Endothelial cell of umbilical vein (primary cell): ENCODE measurements around the gene AFDN. TPM values are rescaled to one million over a fixed set of nuclear protein-coding genes. Genes with fewer than 3 reads are reported as not detected.

Source experiments
- BruUV-seq: library from RNA; stranded (reverse); fragments of 400-500 nt; replicated peaks from 2 replicates; lab custom pipeline; 2021; lab: Mats Ljungman, UMichigan
- CTCF ChIA-PET: fragments of 300-600, 350-600 bp; sonication (Branson Sonifier 250); formaldehyde crosslinking; loops from one replicate; lab custom pipeline; 2021; ENCODE audit warnings: antibody characterized with exemption, inconsistent platforms; lab: Charles Lee
- POLR2A ChIA-PET: fragments of 300-600, 350-600 bp; sonication (Branson Sonifier 250); formaldehyde crosslinking; loops from one replicate; lab custom pipeline; 2021; ENCODE audit warnings: antibody characterized with exemption, inconsistent platforms; lab: Charles Lee
- DNase-seq: peaks from one replicate; pipeline ENCODE4 v3.0.0-alpha.2; 2011; ENCODE audit warnings: low read depth, low spot score
- FAIRE-seq: peaks from 2 replicates; lab custom pipeline; 2011; peaks lifted over from hg19 to GRCh38; lab: Jason Lieb, UNC
- H2AFZ ChIP-seq: 2 replicates; pipeline ENCODE4 v1.6.0; 2012; ENCODE audit warnings: low read depth, low read length, control low read depth, inconsistent platforms
- H3K27ac ChIP-seq: 2 replicates; pipeline ENCODE4 v1.5.1; 2011; ENCODE audit warnings: low read depth, mild to moderate bottlenecking, control low read depth, low read length, moderate library complexity; ENCODE audit not compliant: insufficient read depth
- H3K27me3 ChIP-seq, 2 experiments: 2 replicates each; pipeline versions ENCODE4 v1.6.0 to v1.6.1; 2011; ENCODE audit warnings: low read length in 2 of 2, mixed read lengths in 1 of 2; ENCODE audit not compliant: control insufficient read depth in 2 of 2, insufficient read depth in 2 of 2
- H3K36me3 ChIP-seq, 2 experiments: 2 replicates in 1 of 2; 3 replicates in 1 of 2; pipeline ENCODE4 v1.5.1; 2011; ENCODE audit warnings: low read length in 2 of 2, mild to moderate bottlenecking in 1 of 2, moderate library complexity in 1 of 2; ENCODE audit not compliant: control insufficient read depth in 2 of 2, insufficient read depth in 2 of 2; ENCODE audit errors: extremely low read depth in 1 of 2
- H3K4me1 ChIP-seq: 3 replicates; pipeline ENCODE4 v1.5.1; 2011; ENCODE audit warnings: mild to moderate bottlenecking, low read length; ENCODE audit not compliant: control insufficient read depth, insufficient read depth; ENCODE audit errors: extremely low read depth
- H3K4me2 ChIP-seq: 2 replicates; pipeline ENCODE4 v1.6.1; 2011; ENCODE audit warnings: low read length, control low read depth, mixed read lengths; ENCODE audit not compliant: insufficient read depth
- H3K4me3 ChIP-seq, 3 experiments: fragments of 200-600 bp in 1 of 3; sonication (generic), shearing (Covaris generic) in 1 of 3; replicated peaks in 1 of 3; 2 replicates each; pipeline ENCODE4 v1.5.1; 2011 to 2016; ENCODE audit warnings: control low read depth in 3 of 3, low read length in 3 of 3, mild to moderate bottlenecking in 2 of 3, inconsistent platforms in 1 of 3, low read depth in 1 of 3, moderate library complexity in 1 of 3; ENCODE audit not compliant: insufficient read depth in 1 of 3
- H3K79me2 ChIP-seq: 2 replicates; pipeline ENCODE4 v1.6.0; 2012; ENCODE audit warnings: low read length, inconsistent platforms; ENCODE audit not compliant: control insufficient read depth, insufficient read depth
- H3K9ac ChIP-seq: replicated peaks from 2 replicates; pipeline ENCODE3; 2011; ENCODE audit warnings: low read length, control low read depth; ENCODE audit not compliant: insufficient read depth; ENCODE audit errors: extremely low read depth
- H3K9me1 ChIP-seq: replicated peaks from 3 replicates; pipeline ENCODE4 v1.6.0; 2011; ENCODE audit warnings: mild to moderate bottlenecking, low read length; ENCODE audit not compliant: control insufficient read depth, insufficient read depth; ENCODE audit errors: extremely low read depth
- H3K9me3 ChIP-seq: replicated peaks from 2 replicates; pipeline ENCODE4 v1.5.1; 2012; ENCODE audit warnings: low read length, inconsistent platforms; ENCODE audit not compliant: control insufficient read depth, insufficient read depth
- H4K20me1 ChIP-seq: replicated peaks from 2 replicates; pipeline ENCODE3; 2011; ENCODE audit warnings: mild to moderate bottlenecking, low read length; ENCODE audit not compliant: control insufficient read depth, insufficient read depth; ENCODE audit errors: extremely low read depth
- EZH2 ChIP-seq: IDR thresholded peaks from 2 replicates; pipeline ENCODE4 v1.6.1; 2012; ENCODE audit warnings: borderline replicate concordance, low read depth, mild to moderate bottlenecking, moderate library complexity, low read length, inconsistent platforms; ENCODE audit not compliant: severe bottlenecking
- GATA2 ChIP-seq: IDR thresholded peaks from 2 replicates; pipeline ENCODE4 v1.7.0; 2011; ENCODE audit warnings: low read depth, mild to moderate bottlenecking, moderate library complexity, mixed read lengths, low read length; ENCODE audit not compliant: insufficient read length, insufficient read depth
- JUN ChIP-seq: IDR thresholded peaks from 2 replicates; pipeline ENCODE4 v1.6.1; 2011; ENCODE audit warnings: borderline replicate concordance, low read depth; ENCODE audit not compliant: insufficient read length, insufficient read depth
- MYC ChIP-seq: IDR thresholded peaks from one replicate; pipeline ENCODE4 v1.6.1; 2011; ENCODE audit warnings: mild to moderate bottlenecking, low read depth, low read length
- POLR2A ChIP-seq: IDR thresholded peaks from 2 replicates; pipeline ENCODE4 v1.6.1; 2012; ENCODE audit warnings: low read depth, mild to moderate bottlenecking, control low read depth, low read length
- POLR2AphosphoS5 ChIP-seq: IDR thresholded peaks from 2 replicates; pipeline ENCODE4 v1.6.1; 2012; ENCODE audit warnings: low read depth, mild to moderate bottlenecking, control low read depth, low read length, moderate library complexity; ENCODE audit not compliant: insufficient read depth
- dilution Hi-C: fragments of 300-500 bp; cut with MboI; formaldehyde crosslinking; loops from one replicate; pipeline ENCODE4 v1.15.0; 2019; ENCODE audit warnings: low sequenced_read_pairs; ENCODE audit not compliant: extremely low pct_ligation_motif_present
- intact Hi-C: fragments of 100-400 bp; cut with micrococcal nuclease; formaldehyde crosslinking; loops from one replicate; pipeline ENCODE4 v1.10.0; 2022
- polyA plus RNA-seq, 4 experiments: library from polyadenylated mRNA; depleted of rRNA in 3 of 4; stranded (reverse) in 3 of 4; unstranded in 1 of 4; fragments of >200 nt; gene quantifications; 2 replicates each; pipeline versions ENCODE4 v1.2.1 to v1.2.3, GENCODE V29; 2011 to 2012; ENCODE audit warnings: missing spikeins in 1 of 4
- total RNA-seq: library from RNA; stranded (reverse); gene quantifications from 2 replicates; pipeline ENCODE4 v1.2.3, GENCODE V29; 2021
- TF ChIP-seq, protein P1 (sequence below): IDR thresholded peaks from 2 replicates; pipeline ENCODE4 v1.6.1; 2011; ENCODE audit not compliant: insufficient read depth, insufficient read length

Gene AFDN
- total and polyA plus RNA-seq, 2 donors (not counting 3 experiments of a cell fraction or from before 2014, with no cell fraction given): 31.0 to 134 TPM

GRCh38 chr6:167877994-167878779 is 51.5 kb downstream of the AFDN start:
- H3K4me1 ChIP-seq: peaks cover 7% of the 10 kb centered on the region
- H3K9me1 ChIP-seq: no peaks in the 10 kb centered on the region
- H3K9ac ChIP-seq: no peak overlapping the region
- H3K36me3 ChIP-seq: peaks cover 6 to 10% of the 10 kb centered on the region in 2 experiments
- DNase-seq: no peak
- H3K4me2 ChIP-seq: no peak overlapping the region
- no peak for TF ChIP-seq JUN
- TF ChIP-seq MYC: no peak
- TF ChIP-seq GATA2: no peak
- no peak for TF ChIP-seq EZH2
- TF ChIP-seq, protein P1, sequence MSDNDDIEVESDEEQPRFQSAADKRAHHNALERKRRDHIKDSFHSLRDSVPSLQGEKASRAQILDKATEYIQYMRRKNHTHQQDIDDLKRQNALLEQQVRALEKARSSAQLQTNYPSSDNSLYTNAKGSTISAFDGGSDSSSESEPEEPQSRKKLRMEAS: no peak
- no peak for TF ChIP-seq POLR2A
- intact Hi-C loops (no loop called here), dilution Hi-C loops (no loop called here)
- ChIA-PET POLR2A (no interaction called here), CTCF (no interaction called here)
- BruUV-seq: no TSS peak
- no peaks in the 10 kb centered on the region for H3K27me3 ChIP-seq
- no peak overlapping the region for H2AFZ ChIP-seq
- no peak for FAIRE-seq
- no peaks in the 10 kb centered on the region for H3K9me3 ChIP-seq
- H3K4me3 ChIP-seq: no peak overlapping the region
- H3K27ac ChIP-seq: no peak overlapping the region
- no peaks in the 10 kb centered on the region for H3K79me2 ChIP-seq
- H4K20me1 ChIP-seq: no peaks in the 10 kb centered on the region

DNA sequence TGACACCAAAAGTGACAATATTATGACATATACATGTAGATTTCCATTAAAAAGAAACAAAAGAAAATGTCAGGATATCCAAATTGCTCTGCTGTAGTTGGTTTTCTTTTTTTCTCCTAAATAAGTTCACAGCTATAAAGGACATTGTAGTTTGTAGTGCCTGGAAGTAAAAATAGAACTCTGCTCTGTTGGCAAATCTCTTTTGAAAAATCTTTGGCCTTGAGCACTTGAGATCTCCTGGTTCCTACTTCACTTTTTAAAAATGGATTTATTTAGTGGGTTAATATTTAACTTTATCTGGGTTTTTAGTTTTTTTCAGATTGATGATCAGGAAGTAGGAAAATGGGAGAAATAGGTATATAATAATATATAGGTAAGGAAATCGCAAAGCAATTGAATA is 52.9 kb downstream of the AFDN start:
- no peak overlapping the region for H3K4me3 ChIP-seq
- no peak overlapping the region for H3K9ac ChIP-seq
- H3K27ac ChIP-seq: no peak overlapping the region
- intact Hi-C loops (no loop called here), dilution Hi-C loops (no loop called here)
- BruUV-seq: no TSS peak
- H3K9me1 ChIP-seq: no peaks in the 10 kb centered on the region
- H3K4me2 ChIP-seq: no peak overlapping the region
- POLR2A ChIA-PET: no interaction called here
- DNase-seq: no peak
- no peaks in the 10 kb centered on the region for H3K27me3 ChIP-seq
- H3K9me3 ChIP-seq: no peaks in the 10 kb centered on the region
- no peaks in the 10 kb centered on the region for H4K20me1 ChIP-seq
- H2AFZ ChIP-seq: no peak overlapping the region
- no peak for FAIRE-seq
- no peaks in the 10 kb centered on the region for H3K79me2 ChIP-seq
- peaks cover 8 to 10% of the 10 kb centered on the region in 2 experiments for H3K36me3 ChIP-seq
- no peak for TF ChIP-seq POLR2AphosphoS5
- peaks cover 7% of the 10 kb centered on the region for H3K4me1 ChIP-seq
- CTCF ChIA-PET: interaction anchor here (1.0 to 1.7 kb wide), 5 partner anchors 11 to 394 kb away, joined by 3 to 5 read pairs (median 3); no protein-coding TSS in a partner anchor
